Fibroblast of lung (primary cell): ENCODE data around the gene JMJD7.

Source experiments
- CTCF ChIP-seq, 2 donors: IDR thresholded peaks in 1 of 2; conservative IDR thresholded peaks in 1 of 2; 1 replicate in 1 of 2; 2 replicates in 1 of 2; pipeline ENCODE4 v1.5.1; 2011 to 2012; ENCODE audit warnings: low read length in 2 of 2, control low read depth in 1 of 2, inconsistent platforms in 1 of 2, low read depth in 1 of 2, mild to moderate bottlenecking in 1 of 2
- EZH2 ChIP-seq: IDR thresholded peaks from 2 replicates; pipeline ENCODE4 v1.5.1; 2012; ENCODE audit warnings: low read length, control low read depth, mild to moderate bottlenecking; ENCODE audit errors: missing control alignments

GRCh38 chr15:41790169-41790568 is 37.7 kb upstream of the JMJD7 start:
- TF ChIP-seq CTCF (conservative IDR thresholded peaks at IDR 0.05 in 1 of 2, IDR thresholded peaks at IDR 0.05 in 1 of 2; ENCODE audit: low read depth in 1 of 2, low read length in 2 of 2) = no peak
- no peak for TF ChIP-seq EZH2
